GM23338 (cell line): ENCODE data around the gene TMEM116.

ENCODE experiments used
- EZH2 ChIP-seq: fragments of 200-600 bp; sonication (generic); IDR thresholded peaks from one replicate; pipeline ENCODE4 v1.8.0; 2017; ENCODE audit warnings: antibody characterized with exemption, mild to moderate bottlenecking, low read depth; ENCODE audit not compliant: unreplicated experiment
- EZH2phosphoT487 ChIP-seq: fragments of 200-600 bp; sonication (generic); IDR thresholded peaks from one replicate; pipeline ENCODE4 v1.8.1; 2018; ENCODE audit warnings: antibody characterized with exemption; ENCODE audit not compliant: unreplicated experiment
- JUNB ChIP-seq: IDR thresholded peaks from one replicate; pipeline ENCODE4 v1.6.1; 2016; ENCODE audit warnings: antibody characterized with exemption; ENCODE audit not compliant: unreplicated experiment
- POLR2AphosphoS5 ChIP-seq: IDR thresholded peaks from 2 replicates; pipeline ENCODE4 v1.6.1; 2016; ENCODE audit warnings: antibody characterized with exemption, low read depth
- TF ChIP-seq, protein P1 (sequence below), 2 experiments: fragments of 200-600 bp in 1 of 2; sonication (generic) in 1 of 2; conservative IDR thresholded peaks; 2 replicates each; pipeline versions ENCODE4 v1.5.1 to v1.6.1; 2016 to 2017; ENCODE audit warnings: antibody characterized with exemption in 2 of 2, low read depth in 2 of 2, mild to moderate bottlenecking in 2 of 2, moderate library complexity in 1 of 2

DNA sequence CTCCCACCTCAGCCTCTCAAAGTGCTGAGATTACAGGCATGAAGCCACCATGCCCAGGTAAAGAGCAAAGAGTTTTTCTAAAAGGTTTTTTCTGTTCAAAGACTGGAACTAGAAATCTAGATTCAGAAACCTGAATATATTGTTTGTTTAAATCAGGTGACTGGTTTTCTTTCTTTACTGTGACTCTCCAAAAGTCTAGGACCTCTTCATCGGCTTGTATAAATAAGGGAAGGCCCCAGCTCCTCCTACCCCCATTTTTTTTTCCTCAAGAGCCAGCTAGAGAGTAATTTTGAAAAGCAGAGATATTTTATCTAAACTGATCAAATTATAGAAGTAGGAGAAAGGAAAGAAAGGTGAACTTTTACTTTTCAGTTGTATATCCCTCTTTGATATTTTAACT is 48.0 kb downstream of the TMEM116 start:
- TF ChIP-seq, protein P1, sequence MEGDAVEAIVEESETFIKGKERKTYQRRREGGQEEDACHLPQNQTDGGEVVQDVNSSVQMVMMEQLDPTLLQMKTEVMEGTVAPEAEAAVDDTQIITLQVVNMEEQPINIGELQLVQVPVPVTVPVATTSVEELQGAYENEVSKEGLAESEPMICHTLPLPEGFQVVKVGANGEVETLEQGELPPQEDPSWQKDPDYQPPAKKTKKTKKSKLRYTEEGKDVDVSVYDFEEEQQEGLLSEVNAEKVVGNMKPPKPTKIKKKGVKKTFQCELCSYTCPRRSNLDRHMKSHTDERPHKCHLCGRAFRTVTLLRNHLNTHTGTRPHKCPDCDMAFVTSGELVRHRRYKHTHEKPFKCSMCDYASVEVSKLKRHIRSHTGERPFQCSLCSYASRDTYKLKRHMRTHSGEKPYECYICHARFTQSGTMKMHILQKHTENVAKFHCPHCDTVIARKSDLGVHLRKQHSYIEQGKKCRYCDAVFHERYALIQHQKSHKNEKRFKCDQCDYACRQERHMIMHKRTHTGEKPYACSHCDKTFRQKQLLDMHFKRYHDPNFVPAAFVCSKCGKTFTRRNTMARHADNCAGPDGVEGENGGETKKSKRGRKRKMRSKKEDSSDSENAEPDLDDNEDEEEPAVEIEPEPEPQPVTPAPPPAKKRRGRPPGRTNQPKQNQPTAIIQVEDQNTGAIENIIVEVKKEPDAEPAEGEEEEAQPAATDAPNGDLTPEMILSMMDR (conservative IDR thresholded peaks at IDR 0.05; ENCODE audit: low read depth in 2 of 2), result no peak
- TF ChIP-seq POLR2AphosphoS5 (no peak), EZH2phosphoT487 (no peak), JUNB (no peak), EZH2 (no peak)
